A549 (cell line): ENCODE data around the gene FANCC. TPM values are rescaled to one million over a fixed set of nuclear protein-coding genes. Genes with fewer than 3 reads are reported as not detected.

Source experiments
- ATAC-seq, 2 experiments: fragments of 200-7000 bp in 1 of 2; fragments of >200 bp in 1 of 2; cut with Nextera tagmentation in 1 of 2; cut with Tn5 transposase in 1 of 2; 3 replicates each; pipeline versions ENCODE4 v1.8.0 to v1.9.1; 2018 to 2020; ENCODE audit warnings: mild to moderate bottlenecking in 1 of 2, moderate library complexity in 1 of 2
- CTCF ChIA-PET: fragments of 300-600 bp; sonication (Branson Sonifier 250); formaldehyde crosslinking; extraction: SDS; loops from one replicate; lab custom pipeline; 2021; ENCODE audit warnings: antibody characterized with exemption, inconsistent platforms; lab: Yijun Ruan, JAX
- POLR2A ChIA-PET: fragments of 350-600 bp; formaldehyde crosslinking; extraction: SDS; loops from one replicate; lab custom pipeline; 2021; ENCODE audit warnings: antibody characterized with exemption, inconsistent platforms; lab: Yijun Ruan, JAX
- DNase-seq, 2 experiments: peaks; one replicate each; pipeline versions ENCODE4 v3.0.0 to v3.0.0-alpha.2; 2011 to 2016; ENCODE audit warnings: low read depth in 1 of 2, low spot score in 1 of 2
- FAIRE-seq: peaks from 2 replicates; lab custom pipeline; 2011; peaks lifted over from hg19 to GRCh38; lab: Jason Lieb, UNC
- H3K27ac ChIP-seq, 2 experiments: fragments of >200 bp; sonication (Bioruptor Twin); formaldehyde crosslinking; 3 replicates each; pipeline ENCODE4 v1.5.1; 2016 to 2017
- H3K4me1 ChIP-seq: fragments of >200 bp; sonication (Bioruptor Twin); formaldehyde crosslinking; 3 replicates; pipeline ENCODE4 v1.6.1; 2016
- H3K4me2 ChIP-seq: fragments of >200 bp; sonication (Bioruptor Twin); formaldehyde crosslinking; 3 replicates; pipeline ENCODE4 v1.6.1; 2016
- H3K4me3 ChIP-seq: fragments of >200 bp; sonication (Bioruptor Twin); formaldehyde crosslinking; 3 replicates; pipeline ENCODE4 v1.5.1; 2016
- H3K9me3 ChIP-seq: fragments of >200 bp; sonication (Bioruptor Twin); formaldehyde crosslinking; 3 replicates; pipeline ENCODE4 v1.6.1; 2016
- BCL3 ChIP-seq: fragments of >200 bp; sonication (Bioruptor Twin); formaldehyde crosslinking; IDR thresholded peaks from 3 replicates; pipeline ENCODE4 v1.6.1; 2016
- CBX2 ChIP-seq: fragments of 200-600 bp; sonication (generic); IDR thresholded peaks from 2 replicates; pipeline ENCODE4 v1.6.1; 2016; ENCODE audit warnings: low read depth, mild to moderate bottlenecking, borderline replicate concordance
- CHD4 ChIP-seq: fragments of 200-600 bp; sonication (generic); IDR thresholded peaks from 2 replicates; pipeline ENCODE4 v1.6.1; 2016; ENCODE audit warnings: antibody characterized with exemption, mild to moderate bottlenecking, borderline replicate concordance
- E2F6 ChIP-seq: IDR thresholded peaks from 2 replicates; pipeline ENCODE4 v1.6.1; 2012; ENCODE audit warnings: low read depth, borderline replicate concordance
- EP300 ChIP-seq, 2 experiments: fragments of >200 bp; sonication (Bioruptor Twin); formaldehyde crosslinking; IDR thresholded peaks; 2 replicates in 1 of 2; 3 replicates in 1 of 2; pipeline ENCODE4 v1.6.1; 2016 to 2017
- FOSB ChIP-seq: fragments of 250-450 bp; sonication (Bioruptor Pico); IDR thresholded peaks from 2 replicates; pipeline ENCODE4 v1.5.0; 2020; ENCODE audit warnings: mild to moderate bottlenecking, moderate library complexity
- FOXS1 ChIP-seq: fragments of 250-450 bp; sonication (Bioruptor Pico); IDR thresholded peaks from 2 replicates; pipeline ENCODE4 v1.5.0; 2020; ENCODE audit warnings: mild to moderate bottlenecking, moderate library complexity
- KDM5A ChIP-seq: fragments of 200-600 bp; sonication (generic); IDR thresholded peaks from 2 replicates; pipeline ENCODE4 v1.6.1; 2016; ENCODE audit warnings: antibody characterized with exemption, mild to moderate bottlenecking
- MYC ChIP-seq: IDR thresholded peaks from 2 replicates; pipeline ENCODE4 v1.6.1; 2012; ENCODE audit warnings: mild to moderate bottlenecking, inconsistent platforms, low read length, improper control_type of control experiment, borderline replicate concordance
- NFE2L2 ChIP-seq: fragments of 150-350 bp; conservative IDR thresholded peaks from 2 replicates; pipeline ENCODE4 v1.6.1; 2014; ENCODE audit warnings: low read length
- PBX3 ChIP-seq: IDR thresholded peaks from 2 replicates; pipeline ENCODE4 v1.6.1; 2012
- PHF8 ChIP-seq: fragments of 200-600 bp; sonication (generic); IDR thresholded peaks from 2 replicates; pipeline ENCODE4 v1.6.1; 2016; ENCODE audit warnings: low read depth, mild to moderate bottlenecking, antibody characterized with exemption, moderate library complexity, borderline replicate concordance
- RAD21 ChIP-seq, 2 experiments: fragments of >200 bp in 1 of 2; sonication (Bioruptor Twin) in 1 of 2; formaldehyde crosslinking in 1 of 2; IDR thresholded peaks in 1 of 2; conservative IDR thresholded peaks in 1 of 2; 2 replicates in 1 of 2; 3 replicates in 1 of 2; pipeline ENCODE4 v1.6.1; 2012 to 2018; ENCODE audit warnings: inconsistent platforms in 1 of 2
- RARB ChIP-seq: fragments of 250-450 bp; sonication (Bioruptor Pico); IDR thresholded peaks from 2 replicates; pipeline ENCODE4 v1.8.0; 2021; ENCODE audit warnings: mild to moderate bottlenecking, moderate library complexity
- RCOR1 ChIP-seq: fragments of 150-350 bp; IDR thresholded peaks from 2 replicates; pipeline ENCODE4 v1.6.1; 2014; ENCODE audit warnings: antibody characterized with exemption, low read length, low read depth
- RNF2 ChIP-seq: fragments of 200-600 bp; sonication (generic); IDR thresholded peaks from 2 replicates; pipeline ENCODE4 v1.6.1; 2016; ENCODE audit warnings: low read depth, mild to moderate bottlenecking, antibody characterized with exemption, moderate library complexity, borderline replicate concordance
- SMC3 ChIP-seq: fragments of >200 bp; sonication (Bioruptor Twin); formaldehyde crosslinking; IDR thresholded peaks from 3 replicates; pipeline ENCODE4 v1.6.1; 2018; ENCODE audit warnings: inconsistent platforms
- SREBF2 ChIP-seq: fragments of 450-650 bp; IDR thresholded peaks from 2 replicates; pipeline ENCODE4 v1.6.1; 2014; ENCODE audit warnings: mild to moderate bottlenecking, moderate library complexity
- TFCP2L1 ChIP-seq: fragments of 250-450 bp; sonication (Bioruptor Pico); IDR thresholded peaks from 2 replicates; pipeline ENCODE4 v1.5.0; 2021; ENCODE audit warnings: mild to moderate bottlenecking
- TP53 ChIP-seq: fragments of 250-450 bp; sonication (Bioruptor Pico); IDR thresholded peaks from 2 replicates; pipeline ENCODE4 v1.5.0; 2021; ENCODE audit warnings: mild to moderate bottlenecking, moderate library complexity
- ZC3H11A ChIP-seq: fragments of 450-650 bp; IDR thresholded peaks from 2 replicates; pipeline ENCODE4 v1.6.1; 2014; ENCODE audit warnings: antibody characterized with exemption, mild to moderate bottlenecking
- ZNF302 ChIP-seq: fragments of 250-450 bp; sonication (Bioruptor Pico); IDR thresholded peaks from 2 replicates; pipeline ENCODE4 v1.9.0; 2021; ENCODE audit warnings: inconsistent platforms, mild to moderate bottlenecking, moderate library complexity
- WGBS: methylation state at CpG from one replicate; pipeline ENCODE4 v1.1.6; 2017; ENCODE audit errors: missing lambda C conversion rate; 5-methylcytosine and 5-hydroxymethylcytosine counted together
- polyA plus RNA-seq, 4 experiments: library from polyadenylated mRNA; depleted of rRNA in 3 of 4; stranded (reverse); fragments of >200 nt; fragmentation: RNase III in 1 of 4; extraction: RNeasy Plus Mini Kit Qiagen cat#74134 plus additional on column Dnase treatment in 1 of 4; gene quantifications; 2 replicates in 3 of 4; 3 replicates in 1 of 4; pipeline ENCODE4 v1.2.3, GENCODE V29; 2011 to 2017
- TF ChIP-seq, protein P1 (sequence below): IDR thresholded peaks from 2 replicates; pipeline ENCODE4 v1.6.1; 2012
- TF ChIP-seq, protein P2 (sequence below): fragments of >200 bp; sonication (Bioruptor Twin); formaldehyde crosslinking; IDR thresholded peaks from 3 replicates; pipeline ENCODE4 v1.5.1; 2016
- TF ChIP-seq, protein P3 (sequence below): fragments of 450-650 bp; IDR thresholded peaks from 2 replicates; pipeline ENCODE4 v1.6.1; 2014; ENCODE audit warnings: antibody characterized with exemption

The FANCC gene
- polyA plus RNA-seq, 2 of the 4 experiments (the other 2 are of a cell fraction): 13.5 to 24.9 TPM

- CTCF ChIA-PET: interaction anchor here (0.8 to 1.3 kb wide), 5 partner anchors 90 to 946 kb away, joined by 3 to 4 read pairs (median 3); no protein-coding TSS in a partner anchor
- no peak overlapping the region for H3K4me2 ChIP-seq
- H3K4me1 ChIP-seq: peaks cover 42% of the 10 kb centered on the region
- TF ChIP-seq RNF2 (no peak), PHF8 (no peak), FOXS1 (CRISPR knock-in tag) (no peak), SMC3 (0 out of 3 replicates have a peak, but pooled peaks have one; percentile 24), MYC (no peak), FOSB (no peak), RAD21 (conservative IDR thresholded peaks at IDR 0.05 in 1 of 2, IDR thresholded peaks at IDR 0.05 in 1 of 2) (peak; percentile 56 to 61)
- TF ChIP-seq, protein P1, sequence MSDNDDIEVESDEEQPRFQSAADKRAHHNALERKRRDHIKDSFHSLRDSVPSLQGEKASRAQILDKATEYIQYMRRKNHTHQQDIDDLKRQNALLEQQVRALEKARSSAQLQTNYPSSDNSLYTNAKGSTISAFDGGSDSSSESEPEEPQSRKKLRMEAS: no peak
- TF ChIP-seq, protein P2, sequence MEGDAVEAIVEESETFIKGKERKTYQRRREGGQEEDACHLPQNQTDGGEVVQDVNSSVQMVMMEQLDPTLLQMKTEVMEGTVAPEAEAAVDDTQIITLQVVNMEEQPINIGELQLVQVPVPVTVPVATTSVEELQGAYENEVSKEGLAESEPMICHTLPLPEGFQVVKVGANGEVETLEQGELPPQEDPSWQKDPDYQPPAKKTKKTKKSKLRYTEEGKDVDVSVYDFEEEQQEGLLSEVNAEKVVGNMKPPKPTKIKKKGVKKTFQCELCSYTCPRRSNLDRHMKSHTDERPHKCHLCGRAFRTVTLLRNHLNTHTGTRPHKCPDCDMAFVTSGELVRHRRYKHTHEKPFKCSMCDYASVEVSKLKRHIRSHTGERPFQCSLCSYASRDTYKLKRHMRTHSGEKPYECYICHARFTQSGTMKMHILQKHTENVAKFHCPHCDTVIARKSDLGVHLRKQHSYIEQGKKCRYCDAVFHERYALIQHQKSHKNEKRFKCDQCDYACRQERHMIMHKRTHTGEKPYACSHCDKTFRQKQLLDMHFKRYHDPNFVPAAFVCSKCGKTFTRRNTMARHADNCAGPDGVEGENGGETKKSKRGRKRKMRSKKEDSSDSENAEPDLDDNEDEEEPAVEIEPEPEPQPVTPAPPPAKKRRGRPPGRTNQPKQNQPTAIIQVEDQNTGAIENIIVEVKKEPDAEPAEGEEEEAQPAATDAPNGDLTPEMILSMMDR: peak; percentile 51
- ATAC-seq (peak; percentile 67 to 82; a peak in 4 of 6 replicates), DNase-seq (peak; percentile 21 to 63), FAIRE-seq (no peak)
- 27% methylated on average over 2 of the region's 2 CpGs for WGBS
- no peaks in the 10 kb centered on the region for H3K9me3 ChIP-seq
- H3K27ac ChIP-seq: no peak overlapping the region
- POLR2A ChIA-PET: no interaction called here
- no peak overlapping the region for H3K4me3 ChIP-seq
Observed at GRCh38 chr9:95268681-95269080, 48.8 kb downstream of the FANCC start.

- 88% methylated on average over 5 of the region's 5 CpGs for WGBS
- ATAC-seq: no peak
- TF ChIP-seq KDM5A (no peak), TFCP2L1 (CRISPR knock-in tag) (no peak), ZC3H11A (no peak), NFE2L2 (no peak), BCL3 (no peak), TP53 (CRISPR knock-in tag) (no peak)
- DNase-seq: no peak
- H3K9me3 ChIP-seq: no peaks in the 10 kb centered on the region
- H3K4me2 ChIP-seq: no peak overlapping the region
- H3K27ac ChIP-seq: no peak overlapping the region
- POLR2A ChIA-PET: no interaction called here
- no peak for FAIRE-seq
- CTCF ChIA-PET: interaction anchor here (0.9 to 3.7 kb wide), 4 partner anchors 9 to 302 kb away, joined by 3 to 18 read pairs (median 8); no protein-coding TSS in a partner anchor
- H3K4me1 ChIP-seq: peaks cover 49% of the 10 kb centered on the region
- H3K4me3 ChIP-seq: no peak overlapping the region
Observed at GRCh38 chr9:95266649-95267048, 50.9 kb downstream of the FANCC start.

GRCh38 chr9:95265960-95266359 lies 51.5 kb downstream of the FANCC start:
- Histone ChIP-seq H3K4me1 (peaks cover 49% of the 10 kb centered on the region), H3K27ac (0 out of 6 replicates have a peak overlapping the region, but pooled peaks of 1 of the 2 experiments have one; percentile 43), H3K4me2 (peak overlapping the region; percentile 33; the same call in 1 of the 3 replicates), H3K9me3 (no peaks in the 10 kb centered on the region), H3K4me3 (no peak overlapping the region)
- ChIA-PET CTCF (interaction anchor here (0.6 to 3.7 kb wide), 16 partner anchors 10 to 1052 kb away, joined by 3 to 18 read pairs (median 6); partner anchors contain the start of gene PCAT7), POLR2A (no interaction called here)
- TF ChIP-seq, protein P3, sequence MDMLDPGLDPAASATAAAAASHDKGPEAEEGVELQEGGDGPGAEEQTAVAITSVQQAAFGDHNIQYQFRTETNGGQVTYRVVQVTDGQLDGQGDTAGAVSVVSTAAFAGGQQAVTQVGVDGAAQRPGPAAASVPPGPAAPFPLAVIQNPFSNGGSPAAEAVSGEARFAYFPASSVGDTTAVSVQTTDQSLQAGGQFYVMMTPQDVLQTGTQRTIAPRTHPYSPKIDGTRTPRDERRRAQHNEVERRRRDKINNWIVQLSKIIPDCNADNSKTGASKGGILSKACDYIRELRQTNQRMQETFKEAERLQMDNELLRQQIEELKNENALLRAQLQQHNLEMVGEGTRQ: no peak
- TF ChIP-seq NFE2L2 (no peak), PHF8 (no peak), RCOR1 (no peak), E2F6 (no peak), CHD4 (no peak), RARB (no peak), EP300 (IDR thresholded peaks at IDR 0.05) (no peak), PBX3 (no peak), KDM5A (no peak), ZNF302 (CRISPR knock-in tag) (no peak), SREBF2 (no peak), CBX2 (no peak)
- no peak for DNase-seq
- 44% methylated on average over 3 of the region's 3 CpGs for WGBS
- FAIRE-seq: no peak
- no peak for ATAC-seq
